K562 (cell line): Measurements from ENCODE around the gene PKD1L1. TPM values are rescaled to one million over a fixed set of nuclear protein-coding genes. Genes with fewer than 3 reads are reported as not detected.

ENCODE experiments used
- EGR1 ChIP-seq: fragments of 450-650 bp; conservative IDR thresholded peaks from 2 replicates; pipeline ENCODE4 v1.6.1; 2017; ENCODE audit warnings: mild to moderate bottlenecking
- FOS ChIP-seq: IDR thresholded peaks from 3 replicates; pipeline ENCODE4 v1.6.1; 2011; ENCODE audit not compliant: insufficient read length; ENCODE audit errors: extremely low read depth
- ILK ChIP-seq: fragments of 450-650 bp; IDR thresholded peaks from 2 replicates; pipeline ENCODE4 v1.6.1; 2016; ENCODE audit warnings: missing genetic modification characterization, low read depth, mild to moderate bottlenecking, missing compliant biosample characterization, moderate library complexity, borderline replicate concordance
- KLF1 ChIP-seq: fragments of 450-650 bp; IDR thresholded peaks from 2 replicates; pipeline ENCODE4 v1.6.1; 2016; ENCODE audit warnings: missing genetic modification characterization, missing compliant biosample characterization
- L3MBTL2 ChIP-seq: fragments of 450-650 bp; IDR thresholded peaks from 2 replicates; pipeline ENCODE4 v1.6.1; 2016; ENCODE audit warnings: mild to moderate bottlenecking, moderate library complexity
- NBN ChIP-seq: fragments of 450-650 bp; IDR thresholded peaks from 2 replicates; pipeline ENCODE4 v1.6.1; 2016; ENCODE audit warnings: low read depth, mild to moderate bottlenecking
- NCOA1 ChIP-seq: fragments of 450-650 bp; IDR thresholded peaks from 2 replicates; pipeline ENCODE4 v1.6.1; 2016; ENCODE audit warnings: low read depth
- NFXL1 ChIP-seq: fragments of 450-650 bp; formaldehyde crosslinking; IDR thresholded peaks from 2 replicates; pipeline ENCODE4 v1.4.0; 2021; ENCODE audit warnings: mild to moderate bottlenecking
- POLR3G ChIP-seq: IDR thresholded peaks from 2 replicates; pipeline ENCODE4 v1.6.1; 2011; ENCODE audit not compliant: insufficient read length, insufficient replicate concordance; ENCODE audit errors: extremely low read depth
- SAFB2 ChIP-seq: fragments of 200-400 bp; formaldehyde crosslinking; IDR thresholded peaks from 2 replicates; pipeline ENCODE4 v1.6.1; 2018; ENCODE audit warnings: borderline replicate concordance, low read length, low read depth, moderate library complexity; ENCODE audit not compliant: severe bottlenecking
- STAT5A ChIP-seq: IDR thresholded peaks from 2 replicates; pipeline ENCODE4 v1.6.1; 2012; ENCODE audit warnings: low read length, inconsistent platforms, borderline replicate concordance
- ZKSCAN8 ChIP-seq: fragments of 200-800 bp; sonication (Bioruptor generic); IDR thresholded peaks from 2 replicates; pipeline ENCODE4 v1.6.1; 2016; ENCODE audit warnings: missing genetic modification characterization, missing compliant biosample characterization
- ZNF431 ChIP-seq: sonication (generic); formaldehyde crosslinking; IDR thresholded peaks from 2 replicates; pipeline ENCODE4 v1.8.0; 2022; ENCODE audit warnings: mild to moderate bottlenecking, missing genetic modification reagents
- polyA plus RNA-seq, 8 experiments: library from polyadenylated mRNA; depleted of rRNA in 4 of 8; stranded (reverse) in 5 of 8; unstranded in 3 of 8; fragments of >200 nt; fragmentation: Nextera tagmentation in 2 of 8; fragmentation: Illumina TruSeq in 1 of 8; extraction: Ambion mirVana in 2 of 8; extraction: Trizol in 1 of 8; gene quantifications; 2 replicates each; pipeline versions ENCODE4 v1.2.1 to v1.2.3, GENCODE V29; 2011 to 2014; ENCODE audit warnings: inconsistent platforms in 1 of 8, missing spikeins in 1 of 8
- total RNA-seq, 7 experiments: library from RNA; depleted of rRNA in 6 of 7; stranded (reverse); fragments of >200 nt in 6 of 7; fragmentation: Illumina TruSeq in 2 of 7; extraction: Trizol in 2 of 7; gene quantifications; 2 replicates each; pipeline versions ENCODE4 v1.2.1 to v1.2.3, GENCODE V29; 2011 to 2021; ENCODE audit warnings: low replicate concordance in 1 of 7
- TF ChIP-seq, protein P1 (sequence below): sonication (generic); formaldehyde crosslinking; IDR thresholded peaks from 2 replicates; pipeline ENCODE4 v1.8.0; 2023; ENCODE audit warnings: missing genetic modification reagents, mild to moderate bottlenecking, borderline replicate concordance
- TF ChIP-seq, protein P2 (sequence below), 2 experiments: fragments of 450-650 bp; IDR thresholded peaks; 2 replicates each; pipeline ENCODE4 v1.6.1; 2016
- TF ChIP-seq, protein P3 (sequence below): sonication (generic); formaldehyde crosslinking; IDR thresholded peaks from 2 replicates; pipeline ENCODE4 v1.8.0; 2023; ENCODE audit warnings: mild to moderate bottlenecking, missing genetic modification reagents
- TF ChIP-seq, protein P4 (sequence below): sonication (generic); formaldehyde crosslinking; IDR thresholded peaks from 2 replicates; pipeline ENCODE4 v1.8.0; 2022; ENCODE audit warnings: missing genetic modification reagents, mild to moderate bottlenecking, borderline replicate concordance

PKD1L1 gene
- total and polyA plus RNA-seq, 9 of the 15 experiments (the other 6 are each of a cell fraction or from before 2014, with no cell fraction given), result 0.01 to 0.02 TPM; not detected in 7

DNA sequence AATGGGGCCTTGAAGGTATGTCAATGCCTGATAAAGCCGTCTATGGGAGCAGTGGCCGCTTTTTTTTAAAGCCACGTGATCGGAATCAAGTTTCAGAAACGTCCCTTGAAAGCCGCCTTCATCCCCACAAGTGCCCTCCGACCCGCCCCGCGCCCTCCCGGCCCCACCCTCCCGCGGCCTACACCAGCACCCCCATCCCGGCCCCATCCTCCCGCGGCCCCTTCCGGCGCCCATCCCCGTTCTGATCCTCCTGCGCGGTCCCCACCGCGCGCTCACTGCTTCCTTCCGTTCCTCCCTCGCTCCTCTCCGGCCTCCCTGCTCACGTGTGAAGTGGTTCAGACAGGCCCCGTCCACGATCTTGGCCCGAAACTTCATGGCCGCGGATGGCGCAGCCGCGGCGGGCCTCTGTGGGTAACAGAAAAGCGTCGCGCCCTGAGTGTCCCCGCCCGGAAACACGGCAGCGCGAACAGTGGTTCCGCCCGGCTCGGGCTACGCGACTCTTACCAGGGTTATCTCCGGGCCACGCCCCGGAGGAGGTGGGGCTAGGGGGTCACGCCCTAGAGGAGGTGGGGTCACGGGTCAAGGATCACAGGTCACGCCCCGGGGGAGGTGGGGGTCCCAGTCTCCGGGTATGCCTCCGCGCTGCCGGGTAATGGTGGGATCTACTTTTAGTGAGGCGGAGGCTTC, 31.0 kb upstream of the PKD1L1 start, which contains the start of gene HUS1 (continued):
- TF ChIP-seq, protein P1, sequence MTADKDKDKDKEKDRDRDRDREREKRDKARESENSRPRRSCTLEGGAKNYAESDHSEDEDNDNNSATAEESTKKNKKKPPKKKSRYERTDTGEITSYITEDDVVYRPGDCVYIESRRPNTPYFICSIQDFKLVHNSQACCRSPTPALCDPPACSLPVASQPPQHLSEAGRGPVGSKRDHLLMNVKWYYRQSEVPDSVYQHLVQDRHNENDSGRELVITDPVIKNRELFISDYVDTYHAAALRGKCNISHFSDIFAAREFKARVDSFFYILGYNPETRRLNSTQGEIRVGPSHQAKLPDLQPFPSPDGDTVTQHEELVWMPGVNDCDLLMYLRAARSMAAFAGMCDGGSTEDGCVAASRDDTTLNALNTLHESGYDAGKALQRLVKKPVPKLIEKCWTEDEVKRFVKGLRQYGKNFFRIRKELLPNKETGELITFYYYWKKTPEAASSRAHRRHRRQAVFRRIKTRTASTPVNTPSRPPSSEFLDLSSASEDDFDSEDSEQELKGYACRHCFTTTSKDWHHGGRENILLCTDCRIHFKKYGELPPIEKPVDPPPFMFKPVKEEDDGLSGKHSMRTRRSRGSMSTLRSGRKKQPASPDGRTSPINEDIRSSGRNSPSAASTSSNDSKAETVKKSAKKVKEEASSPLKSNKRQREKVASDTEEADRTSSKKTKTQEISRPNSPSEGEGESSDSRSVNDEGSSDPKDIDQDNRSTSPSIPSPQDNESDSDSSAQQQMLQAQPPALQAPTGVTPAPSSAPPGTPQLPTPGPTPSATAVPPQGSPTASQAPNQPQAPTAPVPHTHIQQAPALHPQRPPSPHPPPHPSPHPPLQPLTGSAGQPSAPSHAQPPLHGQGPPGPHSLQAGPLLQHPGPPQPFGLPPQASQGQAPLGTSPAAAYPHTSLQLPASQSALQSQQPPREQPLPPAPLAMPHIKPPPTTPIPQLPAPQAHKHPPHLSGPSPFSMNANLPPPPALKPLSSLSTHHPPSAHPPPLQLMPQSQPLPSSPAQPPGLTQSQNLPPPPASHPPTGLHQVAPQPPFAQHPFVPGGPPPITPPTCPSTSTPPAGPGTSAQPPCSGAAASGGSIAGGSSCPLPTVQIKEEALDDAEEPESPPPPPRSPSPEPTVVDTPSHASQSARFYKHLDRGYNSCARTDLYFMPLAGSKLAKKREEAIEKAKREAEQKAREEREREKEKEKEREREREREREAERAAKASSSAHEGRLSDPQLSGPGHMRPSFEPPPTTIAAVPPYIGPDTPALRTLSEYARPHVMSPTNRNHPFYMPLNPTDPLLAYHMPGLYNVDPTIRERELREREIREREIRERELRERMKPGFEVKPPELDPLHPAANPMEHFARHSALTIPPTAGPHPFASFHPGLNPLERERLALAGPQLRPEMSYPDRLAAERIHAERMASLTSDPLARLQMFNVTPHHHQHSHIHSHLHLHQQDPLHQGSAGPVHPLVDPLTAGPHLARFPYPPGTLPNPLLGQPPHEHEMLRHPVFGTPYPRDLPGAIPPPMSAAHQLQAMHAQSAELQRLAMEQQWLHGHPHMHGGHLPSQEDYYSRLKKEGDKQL (CRISPR knock-in tag), result no peak
- peak; percentile 98 for TF ChIP-seq NCOA1
- TF ChIP-seq, protein P2, sequence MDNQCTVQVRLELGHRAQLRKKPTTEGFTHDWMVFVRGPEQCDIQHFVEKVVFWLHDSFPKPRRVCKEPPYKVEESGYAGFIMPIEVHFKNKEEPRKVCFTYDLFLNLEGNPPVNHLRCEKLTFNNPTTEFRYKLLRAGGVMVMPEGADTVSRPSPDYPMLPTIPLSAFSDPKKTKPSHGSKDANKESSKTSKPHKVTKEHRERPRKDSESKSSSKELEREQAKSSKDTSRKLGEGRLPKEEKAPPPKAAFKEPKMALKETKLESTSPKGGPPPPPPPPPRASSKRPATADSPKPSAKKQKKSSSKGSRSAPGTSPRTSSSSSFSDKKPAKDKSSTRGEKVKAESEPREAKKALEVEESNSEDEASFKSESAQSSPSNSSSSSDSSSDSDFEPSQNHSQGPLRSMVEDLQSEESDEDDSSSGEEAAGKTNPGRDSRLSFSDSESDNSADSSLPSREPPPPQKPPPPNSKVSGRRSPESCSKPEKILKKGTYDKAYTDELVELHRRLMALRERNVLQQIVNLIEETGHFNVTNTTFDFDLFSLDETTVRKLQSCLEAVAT (IDR thresholded peaks at IDR 0.05), result no peak
- TF ChIP-seq ZKSCAN8 (CRISPR knock-in tag), result no peak
- no peak for TF ChIP-seq FOS
- peak; percentile 72 for TF ChIP-seq NBN
- no peak for TF ChIP-seq POLR3G
- TF ChIP-seq NFXL1 (CRISPR knock-in tag), result no peak
- no peak for TF ChIP-seq ILK
- TF ChIP-seq, protein P3, sequence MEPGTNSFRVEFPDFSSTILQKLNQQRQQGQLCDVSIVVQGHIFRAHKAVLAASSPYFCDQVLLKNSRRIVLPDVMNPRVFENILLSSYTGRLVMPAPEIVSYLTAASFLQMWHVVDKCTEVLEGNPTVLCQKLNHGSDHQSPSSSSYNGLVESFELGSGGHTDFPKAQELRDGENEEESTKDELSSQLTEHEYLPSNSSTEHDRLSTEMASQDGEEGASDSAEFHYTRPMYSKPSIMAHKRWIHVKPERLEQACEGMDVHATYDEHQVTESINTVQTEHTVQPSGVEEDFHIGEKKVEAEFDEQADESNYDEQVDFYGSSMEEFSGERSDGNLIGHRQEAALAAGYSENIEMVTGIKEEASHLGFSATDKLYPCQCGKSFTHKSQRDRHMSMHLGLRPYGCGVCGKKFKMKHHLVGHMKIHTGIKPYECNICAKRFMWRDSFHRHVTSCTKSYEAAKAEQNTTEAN (CRISPR knock-in tag), result no peak
- TF ChIP-seq ZNF431 (CRISPR knock-in tag), result no peak
- TF ChIP-seq STAT5A, result no peak; the same call in 1 of the 2 replicates
- TF ChIP-seq, protein P4, sequence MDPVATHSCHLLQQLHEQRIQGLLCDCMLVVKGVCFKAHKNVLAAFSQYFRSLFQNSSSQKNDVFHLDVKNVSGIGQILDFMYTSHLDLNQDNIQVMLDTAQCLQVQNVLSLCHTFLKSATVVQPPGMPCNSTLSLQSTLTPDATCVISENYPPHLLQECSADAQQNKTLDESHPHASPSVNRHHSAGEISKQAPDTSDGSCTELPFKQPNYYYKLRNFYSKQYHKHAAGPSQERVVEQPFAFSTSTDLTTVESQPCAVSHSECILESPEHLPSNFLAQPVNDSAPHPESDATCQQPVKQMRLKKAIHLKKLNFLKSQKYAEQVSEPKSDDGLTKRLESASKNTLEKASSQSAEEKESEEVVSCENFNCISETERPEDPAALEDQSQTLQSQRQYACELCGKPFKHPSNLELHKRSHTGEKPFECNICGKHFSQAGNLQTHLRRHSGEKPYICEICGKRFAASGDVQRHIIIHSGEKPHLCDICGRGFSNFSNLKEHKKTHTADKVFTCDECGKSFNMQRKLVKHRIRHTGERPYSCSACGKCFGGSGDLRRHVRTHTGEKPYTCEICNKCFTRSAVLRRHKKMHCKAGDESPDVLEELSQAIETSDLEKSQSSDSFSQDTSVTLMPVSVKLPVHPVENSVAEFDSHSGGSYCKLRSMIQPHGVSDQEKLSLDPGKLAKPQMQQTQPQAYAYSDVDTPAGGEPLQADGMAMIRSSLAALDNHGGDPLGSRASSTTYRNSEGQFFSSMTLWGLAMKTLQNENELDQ (CRISPR knock-in tag), result no peak
- TF ChIP-seq EGR1, result peak; percentile 44
- TF ChIP-seq SAFB2, result no peak
- peak; percentile 89; the same call in 1 of the 2 replicates for TF ChIP-seq KLF1 (tag)
- TF ChIP-seq L3MBTL2, result peak; percentile 57; the same call in 1 of the 2 replicates
